AG09319 (cell line): ENCODE data around the gene CTBP2.
A peak's percentile ranks its signal among the peaks of the same experiment; 100 is the strongest.

ENCODE experiments used
- DNase-seq: peaks from one replicate; pipeline ENCODE4 v3.0.0-alpha.2; 2010; ENCODE audit warnings: low read depth; ENCODE audit errors: extremely low read depth
- TF ChIP-seq, protein P1 (sequence below): IDR thresholded peaks from 2 replicates; pipeline ENCODE4 v1.5.1; 2011; ENCODE audit warnings: low read depth, mild to moderate bottlenecking, inconsistent platforms, low read length, moderate library complexity

CTBP2 gene

GRCh38 chr10:125159932-125160855 lies at the start of gene CTBP2:
CTBP2 (minus strand) TSS chr10:125160563.
- TF ChIP-seq, protein P1, sequence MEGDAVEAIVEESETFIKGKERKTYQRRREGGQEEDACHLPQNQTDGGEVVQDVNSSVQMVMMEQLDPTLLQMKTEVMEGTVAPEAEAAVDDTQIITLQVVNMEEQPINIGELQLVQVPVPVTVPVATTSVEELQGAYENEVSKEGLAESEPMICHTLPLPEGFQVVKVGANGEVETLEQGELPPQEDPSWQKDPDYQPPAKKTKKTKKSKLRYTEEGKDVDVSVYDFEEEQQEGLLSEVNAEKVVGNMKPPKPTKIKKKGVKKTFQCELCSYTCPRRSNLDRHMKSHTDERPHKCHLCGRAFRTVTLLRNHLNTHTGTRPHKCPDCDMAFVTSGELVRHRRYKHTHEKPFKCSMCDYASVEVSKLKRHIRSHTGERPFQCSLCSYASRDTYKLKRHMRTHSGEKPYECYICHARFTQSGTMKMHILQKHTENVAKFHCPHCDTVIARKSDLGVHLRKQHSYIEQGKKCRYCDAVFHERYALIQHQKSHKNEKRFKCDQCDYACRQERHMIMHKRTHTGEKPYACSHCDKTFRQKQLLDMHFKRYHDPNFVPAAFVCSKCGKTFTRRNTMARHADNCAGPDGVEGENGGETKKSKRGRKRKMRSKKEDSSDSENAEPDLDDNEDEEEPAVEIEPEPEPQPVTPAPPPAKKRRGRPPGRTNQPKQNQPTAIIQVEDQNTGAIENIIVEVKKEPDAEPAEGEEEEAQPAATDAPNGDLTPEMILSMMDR = no peak
- no peak for DNase-seq

DNA sequence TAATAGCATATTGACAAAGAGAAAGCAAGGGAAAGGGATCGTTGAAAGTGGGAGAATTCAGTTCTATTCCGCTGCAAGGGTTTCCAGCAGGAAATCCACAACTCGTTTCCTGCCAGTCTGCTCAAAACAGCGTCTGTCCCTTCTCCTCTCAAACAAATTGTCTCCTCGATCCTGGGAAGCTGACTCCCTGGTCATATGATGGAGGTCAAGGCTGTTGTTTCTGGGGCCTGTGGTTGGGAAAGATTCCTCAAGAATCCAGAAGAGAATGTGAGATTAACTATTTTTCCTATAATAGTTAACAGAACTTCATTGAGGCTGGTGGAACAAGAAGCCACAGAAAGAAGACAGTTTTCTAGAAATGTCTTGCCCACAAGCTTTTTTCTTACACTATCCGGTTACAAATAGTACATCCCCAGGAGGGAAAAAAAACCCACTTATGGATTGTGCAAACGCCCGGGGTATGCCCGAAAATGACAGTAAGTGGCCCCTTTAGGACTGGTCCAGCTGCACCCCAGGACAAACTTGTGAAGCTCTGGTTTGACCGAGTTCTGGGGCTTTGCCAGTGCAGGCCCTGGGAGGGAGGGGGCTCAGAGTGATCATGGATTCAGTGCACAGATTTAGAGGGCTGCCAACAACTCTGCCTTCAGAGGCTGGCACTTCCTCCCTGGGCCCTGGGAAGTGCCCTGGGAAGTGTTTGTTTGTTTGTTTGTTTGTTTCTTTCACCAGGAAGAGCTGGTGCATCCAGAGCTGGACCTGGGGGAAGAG lies 49.4 kb upstream of the CTBP2 start:
- DNase-seq = peak; percentile 5
- TF ChIP-seq, protein P1 = no peak

DNA sequence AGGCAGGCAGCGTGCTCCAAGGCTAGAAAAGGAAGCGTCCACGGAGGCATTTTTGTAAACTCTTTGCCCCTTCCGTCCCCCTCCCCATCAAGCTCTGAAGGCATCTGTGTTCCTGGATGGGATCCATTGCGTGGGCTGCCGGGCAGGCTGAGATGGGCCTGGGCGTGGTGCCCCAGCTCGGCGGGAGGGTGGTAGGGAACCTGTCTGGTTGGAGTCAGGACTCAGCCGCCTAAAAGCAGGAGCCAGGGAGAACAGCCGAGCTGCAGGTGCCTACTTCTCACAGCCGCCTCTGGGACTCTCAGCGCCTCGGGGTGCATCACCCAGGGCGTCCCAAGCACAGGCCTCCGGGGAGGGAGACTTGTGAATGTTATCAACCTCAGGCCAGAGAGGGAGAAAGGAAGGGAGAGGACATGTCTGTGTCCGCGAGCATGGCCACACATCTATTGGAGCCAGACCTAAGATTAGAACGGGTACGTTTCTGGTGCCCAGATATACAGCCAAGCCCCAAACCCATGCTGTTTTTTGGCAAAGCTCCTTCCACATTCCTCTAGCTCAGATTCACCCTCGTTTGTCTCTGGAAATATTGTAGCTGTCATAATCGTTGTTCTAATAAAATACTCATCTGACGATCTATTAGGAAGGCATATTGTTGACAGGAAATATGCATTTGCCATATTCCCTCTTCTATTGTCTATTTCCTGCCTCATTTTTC lies 48.6 kb upstream of the CTBP2 start:
- TF ChIP-seq, protein P1 = no peak
- no peak for DNase-seq

DNA sequence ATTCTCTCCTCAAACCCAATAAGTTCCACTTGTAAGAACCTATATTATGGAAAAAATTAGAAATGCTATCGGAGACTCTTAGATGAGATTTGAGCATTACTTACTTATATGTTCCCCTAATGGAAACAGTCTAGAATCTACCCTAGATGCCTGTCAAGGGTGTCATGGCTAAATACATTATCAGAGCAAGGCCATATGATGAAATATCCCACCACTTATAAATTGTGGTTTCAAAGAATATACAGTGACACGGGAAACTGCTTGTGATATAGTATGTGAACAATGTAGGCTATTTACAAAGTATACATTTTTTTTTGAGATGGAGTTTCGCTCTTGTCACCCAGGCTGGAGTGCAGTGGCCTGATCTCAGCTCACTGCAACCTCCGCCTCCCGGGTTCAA lies 46.3 kb upstream of the CTBP2 start:
- TF ChIP-seq, protein P1 = no peak
- DNase-seq = no peak

- no peak for DNase-seq
- TF ChIP-seq, protein P1 = no peak
These were observed 45.1 kb upstream of the CTBP2 start for GRCh38 chr10:125205431-125205830.

GRCh38 chr10:125204400-125204799 lies 44.0 kb upstream of the CTBP2 start:
- TF ChIP-seq, protein P1 = no peak
- no peak for DNase-seq
